AG10803 (cell line): Measurements from ENCODE around the gene TWSG1.

Source experiments
- DNase-seq: peaks from one replicate; pipeline ENCODE4 v3.0.0; 2010; ENCODE audit warnings: low read depth
- H3K4me3 ChIP-seq: 2 replicates; pipeline ENCODE4 v1.5.1; 2011; ENCODE audit warnings: mild to moderate bottlenecking, low read length, control low read depth
- TF ChIP-seq, protein P1 (sequence below): conservative IDR thresholded peaks from 2 replicates; pipeline ENCODE4 v1.5.1; 2011; ENCODE audit warnings: mild to moderate bottlenecking, low read length, control low read depth, inconsistent platforms

TWSG1 gene

DNA sequence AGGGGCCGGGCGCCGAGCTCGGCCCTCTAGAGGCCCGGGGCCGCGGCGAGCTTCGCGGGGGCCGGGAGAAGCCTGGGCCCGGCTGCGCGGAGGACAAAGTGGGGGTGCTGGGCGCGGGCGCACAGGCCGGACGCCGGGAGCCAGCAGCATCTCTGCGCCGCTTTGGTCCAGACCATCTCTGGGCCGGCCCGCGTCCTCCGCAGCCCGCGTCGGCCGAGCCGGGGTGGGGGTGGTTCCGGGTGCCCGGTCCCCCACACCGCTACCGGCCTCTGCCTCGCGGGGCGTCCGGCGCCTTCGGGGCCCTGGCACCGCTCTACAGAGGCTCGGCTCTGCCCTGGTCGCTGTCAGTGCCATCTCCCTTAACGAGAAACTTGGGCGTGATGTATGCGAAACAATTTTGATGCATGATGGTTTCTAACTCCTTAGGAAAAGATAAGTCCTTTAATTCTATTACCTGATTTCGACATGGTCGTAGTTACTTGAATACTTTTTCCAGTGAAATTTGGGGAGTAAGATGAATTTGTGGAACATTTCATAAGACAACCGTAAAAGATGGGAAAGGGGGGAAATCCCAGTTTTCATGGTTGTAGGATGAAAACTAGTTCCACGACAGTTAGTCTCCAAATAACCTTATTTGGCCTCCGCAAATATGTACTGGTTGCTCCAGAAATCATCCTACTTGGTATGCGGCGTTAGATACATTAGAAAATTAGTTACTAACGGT lies 562 bp downstream of the TWSG1 start:
- TF ChIP-seq, protein P1, sequence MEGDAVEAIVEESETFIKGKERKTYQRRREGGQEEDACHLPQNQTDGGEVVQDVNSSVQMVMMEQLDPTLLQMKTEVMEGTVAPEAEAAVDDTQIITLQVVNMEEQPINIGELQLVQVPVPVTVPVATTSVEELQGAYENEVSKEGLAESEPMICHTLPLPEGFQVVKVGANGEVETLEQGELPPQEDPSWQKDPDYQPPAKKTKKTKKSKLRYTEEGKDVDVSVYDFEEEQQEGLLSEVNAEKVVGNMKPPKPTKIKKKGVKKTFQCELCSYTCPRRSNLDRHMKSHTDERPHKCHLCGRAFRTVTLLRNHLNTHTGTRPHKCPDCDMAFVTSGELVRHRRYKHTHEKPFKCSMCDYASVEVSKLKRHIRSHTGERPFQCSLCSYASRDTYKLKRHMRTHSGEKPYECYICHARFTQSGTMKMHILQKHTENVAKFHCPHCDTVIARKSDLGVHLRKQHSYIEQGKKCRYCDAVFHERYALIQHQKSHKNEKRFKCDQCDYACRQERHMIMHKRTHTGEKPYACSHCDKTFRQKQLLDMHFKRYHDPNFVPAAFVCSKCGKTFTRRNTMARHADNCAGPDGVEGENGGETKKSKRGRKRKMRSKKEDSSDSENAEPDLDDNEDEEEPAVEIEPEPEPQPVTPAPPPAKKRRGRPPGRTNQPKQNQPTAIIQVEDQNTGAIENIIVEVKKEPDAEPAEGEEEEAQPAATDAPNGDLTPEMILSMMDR, result no peak

DNA sequence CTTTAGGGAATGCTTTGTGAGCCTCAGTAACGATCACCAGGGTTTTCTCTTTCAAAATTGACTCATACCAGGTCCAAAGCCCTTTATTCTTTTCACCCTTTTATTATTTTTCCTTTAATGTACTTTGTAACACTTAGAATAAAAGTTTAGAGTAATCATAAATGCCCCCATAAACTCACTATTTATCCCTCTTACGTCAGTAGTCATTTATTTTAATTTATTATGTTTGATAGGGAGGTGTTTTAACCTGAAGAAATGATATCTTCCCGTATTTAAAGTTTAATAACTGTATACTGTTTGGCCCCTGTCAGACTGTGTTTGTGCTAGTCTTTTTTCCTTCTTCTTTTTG lies 1.1 kb downstream of the TWSG1 start:
- DNase-seq, result no peak
- H3K4me3 ChIP-seq, result peak overlapping the region; percentile 81
- TF ChIP-seq, protein P1, result no peak

More for the DNA sequence above, 562 bp downstream of the TWSG1 start:
- peak overlapping the region; percentile 81 for H3K4me3 ChIP-seq
- peak; percentile 54 for DNase-seq

DNA sequence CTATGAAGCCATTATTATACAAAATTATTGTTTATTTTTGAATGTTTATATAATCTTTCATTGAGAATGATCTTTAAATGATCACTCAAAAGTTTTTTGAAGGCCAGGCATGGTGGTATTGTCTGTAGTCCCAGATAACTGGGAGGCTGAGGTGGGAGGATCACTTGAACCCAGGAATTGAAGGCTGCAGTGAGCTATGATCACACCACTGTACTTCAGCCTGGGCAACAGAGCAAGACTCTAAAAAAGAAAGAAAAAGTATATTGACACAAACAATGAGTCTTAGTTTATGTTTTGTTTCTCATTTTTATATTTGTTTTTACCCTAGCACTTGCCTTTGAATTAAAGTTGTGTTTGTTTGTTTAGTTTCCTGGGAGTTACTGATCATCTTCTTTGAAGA lies 2.3 kb downstream of the TWSG1 start:
- TF ChIP-seq, protein P1, result no peak
- no peak for DNase-seq
- H3K4me3 ChIP-seq, result no peak overlapping the region

DNA sequence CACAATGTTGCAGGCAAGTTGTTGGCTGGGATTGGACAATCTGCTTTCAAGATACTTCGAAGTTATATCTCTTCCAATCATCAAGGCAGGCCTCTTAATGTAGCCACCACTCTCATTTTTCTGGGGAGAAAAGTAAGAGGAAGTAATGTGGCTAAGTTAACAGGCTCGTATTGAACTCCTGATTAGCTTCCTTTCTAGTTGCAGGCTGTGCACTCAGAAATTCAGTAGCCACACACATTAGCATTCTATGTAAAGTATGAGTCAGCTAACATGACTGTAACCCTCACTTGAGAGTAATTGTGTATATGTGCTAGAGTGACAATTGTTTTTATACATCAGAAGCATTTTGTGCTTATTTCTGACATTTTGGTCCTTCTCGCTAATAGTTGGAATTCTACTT lies 3.3 kb downstream of the TWSG1 start:
- peak; percentile 18 for DNase-seq
- TF ChIP-seq, protein P1, result no peak
- H3K4me3 ChIP-seq, result no peak overlapping the region

DNA sequence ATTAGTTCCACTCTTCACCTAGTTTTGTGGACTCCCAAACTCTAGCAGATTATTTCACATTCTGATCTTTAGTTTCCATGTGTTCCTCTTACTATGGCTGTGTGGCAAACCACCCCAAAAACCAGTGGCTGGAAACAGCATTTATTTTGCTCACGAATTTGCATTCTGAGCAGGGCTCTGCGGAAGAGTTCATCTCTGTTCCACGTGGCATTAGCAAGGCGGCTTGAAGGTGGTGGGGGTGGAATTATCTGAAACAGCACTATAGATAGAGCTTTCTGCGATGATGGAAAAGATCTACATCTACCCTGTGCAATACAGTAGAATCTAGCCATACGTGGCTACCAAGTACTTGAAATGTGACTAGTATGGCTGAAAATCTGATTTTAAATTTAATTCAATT lies 5.9 kb downstream of the TWSG1 start:
- TF ChIP-seq, protein P1, result no peak

DNA sequence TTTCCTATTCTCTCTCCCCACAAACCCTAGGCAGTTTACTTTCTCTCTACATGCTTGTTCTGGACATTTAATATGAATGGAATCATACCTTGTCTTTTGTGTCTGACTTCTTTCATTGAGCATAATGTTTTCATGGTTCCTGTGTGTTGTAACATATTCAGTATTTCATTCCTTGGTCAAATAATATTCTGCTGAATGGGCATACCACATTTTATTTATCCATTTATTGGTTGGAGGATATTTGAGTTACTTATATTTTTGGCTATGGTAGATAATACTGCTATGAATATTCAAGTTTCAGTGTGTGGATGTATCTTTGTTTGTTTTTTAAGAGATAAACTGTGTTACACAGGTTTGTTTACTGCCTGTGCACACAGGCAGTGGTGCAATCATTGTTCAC lies 9.0 kb downstream of the TWSG1 start:
- no peak overlapping the region for H3K4me3 ChIP-seq
- no peak for DNase-seq
- TF ChIP-seq, protein P1, result no peak

More for the DNA sequence above, 5.9 kb downstream of the TWSG1 start:
- no peak overlapping the region for H3K4me3 ChIP-seq
- no peak for DNase-seq

DNA sequence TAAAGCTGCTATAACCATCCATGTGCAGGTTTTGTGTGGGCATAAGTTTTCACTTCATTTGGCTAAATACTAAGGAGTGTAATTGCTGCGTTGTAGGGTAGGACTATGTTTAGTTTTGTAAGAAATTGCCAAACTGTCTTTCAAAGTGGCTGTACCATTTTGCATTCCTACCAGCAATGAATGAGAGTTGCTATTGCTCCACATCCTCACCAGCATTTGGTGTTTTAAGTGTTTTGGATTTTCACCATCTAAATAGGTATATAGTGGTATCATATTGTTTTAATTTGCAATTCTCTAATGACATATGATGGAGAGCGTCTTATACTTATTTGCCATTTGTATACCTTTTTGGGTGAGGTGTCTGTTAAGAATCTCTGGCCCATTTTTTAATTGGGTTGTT lies 12.2 kb downstream of the TWSG1 start:
- no peak for DNase-seq
- TF ChIP-seq, protein P1, result no peak
- no peak overlapping the region for H3K4me3 ChIP-seq
